HG02981 (cell line): Measurements from ENCODE around the gene CHD2.

Experiments used
- ATAC-seq: cut with Tn5 transposase; IDR thresholded peaks from one replicate; pipeline ENCODE4 v1.9.1; 2021; ENCODE audit warnings: mild to moderate bottlenecking, moderate library complexity; ENCODE audit not compliant: unreplicated experiment

The CHD2 gene

DNA sequence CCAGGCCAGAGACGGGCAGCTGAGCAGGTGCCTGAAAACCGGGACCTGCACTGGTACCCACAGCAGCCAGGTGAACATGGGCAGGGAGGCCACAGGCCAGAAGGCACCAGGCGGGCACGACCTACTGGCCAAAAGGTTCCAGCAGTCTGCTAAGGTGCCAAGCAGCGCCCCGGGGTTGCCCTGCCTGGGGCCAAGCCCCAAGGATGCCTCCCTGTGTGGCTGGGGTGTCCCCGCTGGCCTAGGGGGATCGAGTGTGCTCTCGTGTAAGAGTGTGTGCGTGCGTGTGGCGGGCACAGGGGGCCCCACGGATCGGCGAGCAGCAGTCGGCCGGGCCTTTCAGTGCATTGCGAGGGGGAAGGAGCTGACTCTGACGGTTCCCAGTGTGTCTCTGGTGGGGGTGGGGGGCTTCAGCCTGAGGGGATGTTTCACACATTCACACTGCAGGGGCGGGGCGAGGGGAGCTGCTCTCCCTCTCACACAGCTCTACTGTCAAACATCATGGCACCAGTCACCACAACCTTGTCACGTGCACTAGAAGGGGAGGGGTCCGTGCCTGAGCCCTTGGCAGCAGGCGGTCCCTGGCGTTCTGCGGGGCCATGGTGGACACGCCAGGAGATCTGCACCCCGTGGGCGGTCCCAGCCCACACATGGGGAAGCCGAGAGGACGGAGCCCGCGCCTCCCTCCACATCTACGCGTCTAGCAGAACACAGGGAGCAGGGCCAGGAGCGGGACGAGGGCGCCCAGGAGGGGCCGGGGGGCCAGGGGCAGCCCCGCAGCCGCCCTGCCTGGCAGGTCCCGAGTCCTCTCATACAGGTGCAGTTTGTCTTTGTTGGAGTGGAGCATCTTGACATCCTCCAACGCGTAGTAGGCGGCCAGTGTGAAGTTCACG, 144.4 kb downstream of the CHD2 start:
- ATAC-seq: no peak

DNA sequence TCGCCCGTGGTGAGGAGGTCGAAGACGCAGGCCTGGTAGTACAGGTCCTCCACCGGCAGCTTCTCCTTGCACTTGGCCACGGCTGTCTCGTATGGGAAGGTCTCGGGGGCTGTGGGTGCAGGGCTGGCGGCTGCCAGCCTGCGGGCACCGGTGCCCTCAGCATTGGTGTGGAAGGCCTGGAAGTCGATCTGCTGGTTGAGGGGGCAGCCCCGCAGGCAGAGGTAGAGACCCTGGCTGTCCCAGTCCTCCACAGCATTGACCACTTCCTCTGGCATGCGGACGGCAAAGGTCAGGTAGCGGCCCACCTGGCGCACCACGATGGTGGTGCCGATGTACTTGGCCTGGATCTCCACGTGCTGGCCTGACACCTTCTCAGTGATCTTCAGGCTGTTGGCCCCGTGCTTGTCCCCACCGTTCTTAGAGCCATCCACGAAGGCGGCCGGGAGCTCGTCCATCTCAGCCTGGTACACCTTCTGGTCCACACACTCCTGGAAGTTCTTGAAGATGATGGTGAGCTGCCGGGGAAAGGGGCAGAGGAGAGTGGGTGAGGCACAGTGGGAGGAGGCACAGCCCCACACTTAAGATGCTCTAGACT, 145.2 kb downstream of the CHD2 start:
- no peak for ATAC-seq

DNA sequence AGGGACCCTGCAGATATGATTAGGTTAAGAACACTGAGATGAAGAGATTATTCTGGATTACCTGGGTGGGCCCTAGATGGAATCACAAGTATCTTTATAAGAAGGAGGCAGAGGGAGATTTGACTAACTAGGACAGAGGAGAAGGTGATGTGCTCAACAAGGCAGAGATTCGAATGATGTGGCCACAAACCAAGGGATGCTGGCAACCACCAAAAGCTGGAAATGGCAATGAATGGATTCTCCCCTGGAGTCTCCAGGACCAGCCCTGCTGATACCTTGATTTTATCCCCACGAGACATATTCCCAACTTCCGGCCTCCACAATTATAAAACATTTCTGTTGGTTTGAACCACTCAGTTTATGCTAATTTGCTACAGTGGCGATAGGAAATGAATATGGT, 146.0 kb downstream of the CHD2 start:
- no peak for ATAC-seq

DNA sequence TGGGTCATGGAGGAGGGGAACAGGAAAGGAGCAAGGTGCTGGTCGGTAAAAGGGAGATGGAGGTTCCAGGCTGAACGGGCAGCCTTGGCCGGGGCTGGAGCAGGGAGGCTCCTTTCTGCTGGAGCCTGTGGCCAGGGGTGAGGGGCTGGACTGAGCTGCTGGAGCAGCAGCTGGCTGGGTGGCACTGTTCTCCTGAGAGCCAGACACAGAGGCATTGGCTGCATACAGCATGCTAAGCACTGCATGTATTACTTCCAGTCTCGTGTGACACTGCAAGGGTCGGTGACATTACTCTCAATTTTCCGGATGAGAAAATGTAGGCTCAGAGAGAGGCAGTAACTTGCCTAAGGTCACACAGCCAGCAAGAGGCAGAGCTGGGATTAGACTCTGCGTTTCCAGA, 146.6 kb downstream of the CHD2 start:
- no peak for ATAC-seq

DNA sequence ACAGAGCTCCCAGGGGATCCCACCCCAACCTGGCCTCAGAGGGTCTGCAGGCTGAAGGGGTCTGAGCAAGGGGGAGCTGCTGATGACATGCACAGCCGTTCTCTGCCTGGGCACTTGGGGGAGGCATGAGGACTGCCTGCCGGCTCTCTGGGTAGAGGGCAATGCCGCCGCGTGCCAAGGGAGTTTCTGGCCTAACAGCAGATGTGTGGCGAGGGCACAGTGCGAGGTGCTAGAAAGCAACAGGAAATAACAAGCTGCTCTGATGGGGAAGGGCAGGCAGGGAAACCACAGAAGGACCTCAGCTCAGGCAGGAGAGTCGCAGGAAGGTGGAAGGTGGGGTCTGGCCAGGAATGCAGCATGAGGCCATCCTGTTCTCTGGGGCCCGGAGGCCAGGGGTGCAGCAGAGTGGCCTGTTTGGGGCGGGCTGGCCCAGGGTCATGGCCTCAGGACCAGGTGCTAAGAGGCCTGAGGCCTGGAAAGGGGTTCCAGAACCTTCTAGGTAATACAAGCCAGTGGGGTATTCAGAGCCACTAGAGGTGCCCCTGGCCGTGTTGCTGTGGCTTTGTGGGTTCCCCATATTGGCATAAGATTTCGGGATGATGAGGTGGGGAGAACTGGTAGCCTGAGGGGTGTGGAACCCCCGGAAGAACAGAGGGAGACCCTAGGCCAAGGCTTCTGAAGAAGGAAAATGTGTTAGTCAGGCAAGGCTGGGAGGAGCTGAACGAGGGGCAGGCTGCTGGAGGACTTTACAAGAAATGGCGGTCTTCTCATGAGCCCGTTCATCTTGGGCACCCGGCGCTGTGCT, 147.7 kb downstream of the CHD2 start:
- ATAC-seq: no peak

DNA sequence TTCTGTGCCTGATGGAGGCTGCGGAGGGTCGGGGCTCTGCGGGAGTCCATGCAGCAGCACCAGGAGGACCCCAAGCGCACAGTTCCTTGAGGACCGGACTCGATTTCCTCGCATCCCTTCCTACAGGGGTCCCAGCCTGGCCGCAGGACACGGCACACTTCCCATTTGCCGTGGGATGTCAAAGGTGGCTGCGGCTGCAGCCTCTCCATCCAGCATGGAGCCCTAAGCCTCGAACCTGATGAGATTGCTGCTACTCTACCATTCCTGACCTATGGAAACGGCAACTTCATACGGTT, 148.2 kb downstream of the CHD2 start:
- no peak for ATAC-seq

DNA sequence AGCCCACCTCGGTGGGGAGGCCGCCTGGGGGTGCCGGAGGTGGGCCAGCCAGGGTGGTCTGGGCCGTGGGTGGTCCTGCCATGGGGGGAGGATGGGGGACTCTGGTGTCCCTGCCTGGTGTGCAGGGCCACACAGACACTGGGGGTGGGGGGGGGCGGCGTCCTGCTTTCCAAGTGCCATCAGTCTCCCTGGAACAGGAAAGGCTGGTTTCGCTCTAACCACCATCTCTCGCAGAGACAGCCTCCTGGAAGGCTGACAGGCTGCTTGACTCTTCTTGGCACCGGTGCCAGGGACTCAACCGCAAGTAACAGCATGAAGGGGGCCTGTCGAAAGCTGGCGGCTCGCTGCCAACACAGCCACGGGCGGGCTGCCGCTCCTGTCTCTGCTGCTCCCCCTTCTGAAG, 148.6 kb downstream of the CHD2 start:
- ATAC-seq: no peak

DNA sequence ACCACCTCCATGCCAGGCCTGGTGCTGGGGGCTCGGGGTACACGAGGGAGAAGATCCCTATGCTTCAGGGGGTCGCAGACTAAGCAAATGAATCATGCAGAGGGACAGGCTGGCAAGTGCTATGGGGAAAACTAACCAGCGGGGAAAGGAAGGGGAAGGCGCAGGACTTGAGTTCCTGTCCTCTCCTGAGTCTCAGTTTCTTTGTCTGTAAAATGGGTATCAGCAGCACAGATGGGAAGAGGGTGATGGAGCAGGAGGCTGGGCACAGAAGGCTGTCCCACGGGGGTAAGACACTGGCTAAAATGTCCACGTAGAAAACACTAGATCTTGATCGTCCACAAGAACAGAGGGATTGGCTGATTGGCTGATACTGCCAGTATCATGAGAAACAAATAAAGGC, 149.1 kb downstream of the CHD2 start:
- no peak for ATAC-seq

DNA sequence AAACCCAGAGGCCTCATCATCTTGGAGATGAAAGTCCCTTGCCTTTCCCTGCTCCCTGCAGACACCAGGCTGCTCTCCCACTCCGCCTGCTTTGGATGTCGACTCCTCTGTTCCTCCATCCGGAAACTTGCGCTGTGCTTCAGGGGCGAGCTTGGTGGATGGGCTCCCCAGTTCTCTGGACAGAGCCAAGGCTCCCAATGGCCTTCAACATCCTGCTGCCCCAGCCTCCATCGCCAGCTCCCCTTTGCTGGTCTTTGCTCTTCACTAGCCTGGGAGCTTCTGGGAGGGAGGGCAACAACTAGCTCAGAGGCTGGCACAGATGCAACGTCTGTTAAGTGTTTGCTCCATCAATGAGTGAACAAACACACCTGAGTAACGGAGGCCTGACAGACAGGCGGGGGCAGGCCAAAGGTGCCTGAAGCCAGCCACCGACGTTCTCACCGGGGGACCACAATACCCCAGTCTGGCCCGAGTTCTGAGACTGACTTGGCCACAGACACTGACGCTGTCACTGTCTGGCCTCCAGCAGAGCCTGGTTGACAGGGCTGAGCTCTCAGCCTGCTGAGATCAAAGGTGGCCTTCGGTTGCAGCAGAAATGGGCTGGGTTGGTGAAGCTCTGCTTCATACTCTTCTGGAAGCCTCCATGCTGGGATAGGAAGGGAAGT, 149.9 kb downstream of the CHD2 start:
- no peak for ATAC-seq

DNA sequence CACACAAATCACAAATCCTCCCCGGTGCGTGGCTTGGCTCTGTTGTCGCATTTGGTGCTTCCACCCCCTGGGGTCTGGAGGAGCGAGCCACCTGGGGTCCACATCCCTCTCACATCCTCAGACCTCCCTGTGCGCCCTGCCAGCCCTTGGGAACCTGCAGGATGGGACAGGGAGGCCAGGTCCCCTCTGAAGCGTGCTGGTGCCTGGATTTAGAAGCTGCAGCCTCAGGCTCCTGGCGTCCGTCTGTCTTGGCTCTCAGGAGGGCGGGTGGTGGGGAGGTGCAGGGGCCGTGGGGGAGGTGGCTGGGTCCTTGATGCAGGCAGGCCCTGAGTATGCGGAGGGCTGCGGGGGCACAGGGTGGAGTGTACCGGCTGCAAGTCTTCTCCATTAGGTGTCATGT, 150.5 kb downstream of the CHD2 start:
- no peak for ATAC-seq

DNA sequence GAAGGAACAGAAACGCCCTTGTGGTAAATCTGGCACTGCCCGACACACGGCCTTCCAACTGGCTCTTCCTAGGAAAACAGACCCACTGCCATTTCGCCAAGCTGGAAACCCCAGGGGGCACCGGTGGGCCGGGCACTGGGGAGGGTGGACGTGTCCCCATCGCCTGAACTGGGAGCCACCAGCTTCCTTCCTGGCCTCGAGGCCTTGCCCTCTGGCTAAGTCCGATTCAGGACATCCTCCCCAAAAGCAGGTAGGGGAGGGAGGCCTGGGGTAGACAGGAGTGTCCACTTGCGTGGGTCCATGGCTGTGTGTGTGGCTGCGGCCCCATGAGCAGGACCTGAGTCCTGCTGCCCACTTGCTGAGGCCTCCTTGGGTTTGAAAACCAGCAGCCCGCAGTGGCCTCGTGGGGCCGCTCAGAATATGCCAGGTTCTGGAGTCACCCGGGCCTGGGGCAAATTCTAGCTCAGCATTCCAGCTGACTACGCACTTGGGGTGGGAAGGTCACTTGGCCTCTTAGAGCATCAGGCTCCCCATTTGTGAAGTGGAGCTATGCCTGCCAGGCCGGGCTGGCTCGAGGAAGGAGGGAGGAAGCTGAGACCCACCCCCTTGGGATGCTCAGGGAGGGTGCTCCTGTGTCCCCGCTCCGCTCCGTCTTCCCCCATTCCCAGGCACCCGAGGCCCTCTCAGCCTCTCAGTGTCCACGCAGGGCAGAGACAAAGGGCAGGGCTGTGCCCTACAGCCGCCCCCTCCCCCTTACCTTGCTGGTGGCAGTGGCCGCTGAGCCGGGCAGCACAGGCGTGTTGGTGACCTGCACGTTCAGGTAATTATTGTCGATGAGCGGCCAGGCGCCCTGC, 151.3 kb downstream of the CHD2 start:
- no peak for ATAC-seq

DNA sequence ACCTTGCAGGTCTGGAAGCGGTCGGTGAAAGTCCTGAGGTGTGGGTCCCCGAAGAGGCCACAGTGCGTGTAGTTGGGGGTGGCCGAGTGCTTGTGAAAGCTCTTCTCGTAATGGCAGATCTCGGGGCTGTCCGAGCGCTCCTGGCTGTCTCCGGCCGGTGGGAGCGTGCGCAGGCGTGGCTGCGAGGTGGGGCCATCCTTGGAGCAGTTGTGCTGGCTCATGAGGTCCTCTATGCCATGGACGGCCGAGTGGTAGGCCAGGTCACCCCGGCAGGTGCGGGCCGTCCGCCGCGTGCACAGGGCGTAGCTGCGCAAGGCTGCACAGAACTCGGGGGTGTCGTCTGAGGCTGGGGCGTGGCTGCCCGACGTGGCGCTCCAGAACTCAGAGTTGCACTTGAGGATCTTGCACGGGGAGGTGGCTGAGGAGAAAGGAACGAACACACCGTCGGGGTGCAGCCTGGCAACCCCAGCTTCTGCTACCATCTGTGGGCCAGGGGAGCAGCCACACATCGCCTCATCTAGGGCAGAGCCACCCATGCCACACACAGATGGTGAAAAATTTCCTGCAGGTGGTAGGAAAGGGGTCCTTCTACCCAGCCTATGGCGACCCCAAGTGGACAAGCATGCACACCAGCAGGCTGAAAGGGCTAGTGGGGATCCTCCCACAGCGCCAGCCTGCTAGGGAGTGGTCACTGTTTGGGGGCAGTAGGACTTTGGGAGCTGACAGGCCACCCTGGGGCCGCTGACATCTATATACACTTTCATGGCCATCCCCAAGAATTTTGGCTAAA, 152.2 kb downstream of the CHD2 start:
- no peak for ATAC-seq

DNA sequence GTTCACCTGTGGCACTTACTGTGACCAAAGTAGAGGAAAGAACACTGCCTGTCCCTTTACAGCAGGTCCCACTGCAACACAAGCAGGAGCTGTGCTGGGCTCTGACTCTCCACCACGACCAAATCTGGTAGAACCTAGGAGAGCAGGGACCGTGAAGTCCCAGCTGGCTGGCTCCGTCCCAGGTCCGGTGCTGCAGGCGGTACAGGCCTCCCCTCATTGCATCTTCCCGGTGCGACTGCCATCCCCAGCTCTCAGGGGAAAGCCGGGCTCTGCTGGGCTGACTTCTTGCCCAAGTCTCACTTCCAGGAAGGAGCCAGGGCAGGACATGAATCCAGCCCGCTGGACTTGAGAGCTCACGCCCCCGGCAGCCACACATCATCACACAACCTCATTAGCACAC, 155.1 kb downstream of the CHD2 start:
- ATAC-seq: no peak

DNA sequence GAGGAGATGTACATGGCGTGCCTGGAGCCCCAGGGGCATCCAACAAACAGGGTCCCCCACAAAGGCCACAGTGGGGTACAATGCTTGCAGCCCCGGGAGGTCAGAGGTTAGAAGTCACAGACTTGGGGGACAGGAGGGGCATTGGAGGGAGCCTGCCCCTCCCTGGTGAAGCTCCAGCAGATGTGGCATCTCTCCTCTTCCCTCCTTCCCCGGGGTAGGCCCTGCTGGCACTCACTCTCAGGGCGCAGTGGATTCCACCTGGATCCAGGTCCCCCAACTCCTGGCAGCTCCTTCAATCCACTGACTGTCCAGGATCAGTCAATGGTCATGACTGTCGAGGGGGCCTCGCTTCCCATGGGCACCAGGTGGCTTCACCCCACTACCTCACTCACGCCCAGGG, 156.7 kb downstream of the CHD2 start:
- ATAC-seq: no peak

DNA sequence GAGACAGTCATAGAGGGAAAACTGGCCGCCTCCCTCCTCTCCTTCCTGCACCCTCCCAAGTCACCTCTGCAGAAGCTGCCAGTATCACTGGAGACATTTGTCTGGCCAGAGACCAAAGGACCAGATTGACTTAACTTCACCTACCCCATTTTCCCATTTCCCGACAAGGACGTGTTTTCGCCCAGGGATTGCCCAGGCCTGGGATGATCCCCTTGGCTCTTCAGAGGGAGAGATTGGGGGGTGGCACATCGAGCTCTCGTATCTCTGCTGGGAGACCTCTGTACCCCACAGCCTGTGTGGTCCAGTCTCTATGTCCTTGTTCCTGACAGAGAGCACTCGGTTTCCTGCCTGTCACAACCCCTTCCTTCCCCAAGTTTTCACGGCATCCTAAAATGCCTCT, 157.5 kb downstream of the CHD2 start:
- no peak for ATAC-seq

DNA sequence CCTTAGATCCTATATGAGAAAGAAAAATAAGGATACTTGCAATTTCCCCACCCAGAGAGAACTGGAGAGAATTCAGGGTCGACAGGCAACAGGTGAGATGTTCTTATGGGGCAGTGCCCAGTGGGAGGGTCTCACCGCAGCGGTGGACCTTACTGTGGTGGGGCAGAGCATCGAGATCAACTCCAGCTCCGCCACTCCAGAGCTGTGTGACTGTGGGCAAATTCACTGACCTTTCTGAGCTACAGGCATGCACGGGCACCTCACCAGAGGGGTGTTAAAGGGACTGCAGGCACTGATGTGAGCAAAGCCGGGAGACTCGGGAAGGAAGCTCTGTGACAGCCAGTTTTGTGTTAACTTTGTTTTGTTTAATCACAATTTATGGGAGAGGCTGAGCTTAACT, 158.0 kb downstream of the CHD2 start:
- ATAC-seq: no peak

DNA sequence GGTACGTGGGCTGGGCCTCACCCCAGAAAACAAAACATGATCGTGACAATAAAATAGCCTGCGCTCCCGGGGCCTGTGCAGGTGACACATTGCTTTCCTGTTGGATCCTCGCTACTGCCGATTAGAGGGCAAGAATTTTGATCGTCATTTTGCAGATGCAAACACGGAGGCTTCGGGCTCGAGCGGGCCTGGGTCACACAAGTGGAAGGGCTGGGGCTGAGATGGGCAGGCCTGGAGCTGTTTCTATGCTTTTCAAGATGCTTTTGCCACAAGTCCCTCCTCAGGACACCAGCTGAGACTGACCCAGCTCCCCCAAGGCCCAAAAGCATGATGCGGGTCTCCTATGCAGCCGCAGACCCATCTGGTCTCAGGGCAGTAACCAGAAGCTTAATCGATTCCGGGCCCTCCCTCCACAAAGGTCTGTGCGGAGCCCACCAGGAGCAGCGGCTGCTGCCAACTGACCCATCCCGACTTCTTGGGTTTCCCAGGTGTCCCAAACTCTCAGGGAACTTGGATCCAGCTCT, 158.8 kb downstream of the CHD2 start:
- ATAC-seq: no peak

DNA sequence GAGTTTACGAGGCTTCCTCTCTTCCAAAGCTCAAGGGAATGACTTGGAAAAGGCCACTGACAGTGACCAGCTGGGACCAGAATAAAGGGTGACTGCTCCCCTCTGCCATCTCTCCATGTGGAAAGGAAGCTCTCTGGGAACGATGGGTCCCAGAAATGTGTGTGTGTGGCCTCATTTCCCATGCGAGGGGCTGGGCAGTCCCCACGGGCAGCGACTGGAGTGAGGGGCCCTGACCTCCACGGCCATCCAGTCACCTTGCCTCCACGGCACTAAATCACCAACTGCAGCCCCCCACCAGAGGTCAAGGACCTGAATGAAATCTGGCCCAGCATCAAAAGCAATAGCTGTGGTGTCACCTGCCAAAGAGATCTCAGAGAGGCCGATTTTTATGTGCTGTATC, 159.3 kb downstream of the CHD2 start:
- ATAC-seq: no peak
